ENCODE results near the gene SLC30A7. TPM values are rescaled to one million over a fixed set of nuclear protein-coding genes. Genes with fewer than 3 reads are reported as not detected.

Gene SLC30A7
- total RNA-seq, 2 experiments from 2014 or later, result 32.4 to 32.6 TPM

Other genes with a start within 250 kb of the SLC30A7 start
- not detected for gene VCAM1, start 176.3 kb upstream of the SLC30A7 start, total RNA-seq
- 1 to 10 TPM; 3.1 to 3.3 TPM for gene EXTL2, start 1.2 kb upstream of the SLC30A7 start, total RNA-seq
- 10 to 100 TPM; 61.7 to 66.3 TPM for gene DPH5, start 129.7 kb downstream of the SLC30A7 start, total RNA-seq